CD14-positive monocyte (primary cell): ENCODE data around the gene B3GALT4. TPM values are rescaled to one million over a fixed set of nuclear protein-coding genes. Genes with fewer than 3 reads are reported as not detected.

ENCODE experiments used
- DNase-seq, 3 donors: peaks; one replicate each; pipeline ENCODE4 v3.0.0-alpha.2; 2011 to 2022
- H2AFZ ChIP-seq: 2 replicates; pipeline ENCODE4 v1.6.0; 2012; ENCODE audit warnings: mild to moderate bottlenecking, low read depth, low read length, inconsistent platforms; ENCODE audit not compliant: insufficient read depth, poor library complexity, severe bottlenecking
- H3K27ac ChIP-seq, 2 donors: 1 replicate in 1 of 2; 2 replicates in 1 of 2; pipeline ENCODE4 v1.5.1; 2012 to 2013; ENCODE audit warnings: low read length in 2 of 2, control low read depth in 1 of 2, inconsistent platforms in 1 of 2, low read depth in 1 of 2, mild to moderate bottlenecking in 1 of 2
- H3K27me3 ChIP-seq, 2 donors: one replicate each; pipeline versions ENCODE4 v1.6.0 to v1.6.1; 2011 to 2013; ENCODE audit warnings: low read length in 2 of 2; ENCODE audit not compliant: control insufficient read depth in 2 of 2, insufficient read depth in 2 of 2
- H3K36me3 ChIP-seq, 2 donors: replicated peaks in 1 of 2; 1 replicate in 1 of 2; 2 replicates in 1 of 2; pipeline versions ENCODE4 v1.5.1 to v1.6.1; 2012 to 2013; ENCODE audit warnings: low read length in 2 of 2, control low read depth in 1 of 2, inconsistent platforms in 1 of 2, mild to moderate bottlenecking in 1 of 2; ENCODE audit not compliant: insufficient read depth in 2 of 2, control insufficient read depth in 1 of 2
- H3K4me1 ChIP-seq, 2 donors: 1 replicate in 1 of 2; 2 replicates in 1 of 2; pipeline versions ENCODE4 v1.5.1 to v1.6.1; 2012 to 2013; ENCODE audit warnings: low read length in 2 of 2, control low read depth in 1 of 2, inconsistent platforms in 1 of 2, mild to moderate bottlenecking in 1 of 2, moderate library complexity in 1 of 2; ENCODE audit not compliant: insufficient read depth in 2 of 2, control insufficient read depth in 1 of 2
- H3K4me2 ChIP-seq: replicated peaks from 2 replicates; pipeline ENCODE3; 2012; ENCODE audit warnings: low read length, moderate library complexity, mild to moderate bottlenecking; ENCODE audit not compliant: poor library complexity, severe bottlenecking; ENCODE audit errors: extremely low read depth
- H3K4me3 ChIP-seq, 3 experiments: fragments of 200-600 bp in 1 of 3; sonication (generic) in 1 of 3; replicated peaks in 1 of 3; 1 replicate in 2 of 3; 2 replicates in 1 of 3; pipeline ENCODE4 v1.5.1; 2011 to 2013; ENCODE audit warnings: low read length in 3 of 3, mild to moderate bottlenecking in 3 of 3, control low read depth in 2 of 3, low read depth in 2 of 3, inconsistent platforms in 1 of 3, moderate library complexity in 1 of 3
- H3K79me2 ChIP-seq: 2 replicates; pipeline ENCODE4 v1.6.0; 2012; ENCODE audit warnings: mild to moderate bottlenecking, control low read depth, inconsistent platforms, low read length, moderate library complexity; ENCODE audit not compliant: insufficient read depth
- H3K9ac ChIP-seq: 2 replicates; pipeline ENCODE4 v1.6.0; 2017; ENCODE audit warnings: low read length, mild to moderate bottlenecking; ENCODE audit not compliant: insufficient read depth, poor library complexity, severe bottlenecking
- H3K9me3 ChIP-seq, 2 donors: replicated peaks in 1 of 2; 1 replicate in 1 of 2; 2 replicates in 1 of 2; pipeline versions ENCODE4 v1.5.1 to v1.6.1; 2012 to 2013; ENCODE audit warnings: low read length in 2 of 2, control low read depth in 1 of 2; ENCODE audit not compliant: control insufficient read depth in 1 of 2, insufficient read depth in 1 of 2
- H4K20me1 ChIP-seq: 2 replicates; pipeline ENCODE4 v1.6.0; 2012; ENCODE audit warnings: mild to moderate bottlenecking, low read length, control low read depth, moderate library complexity; ENCODE audit not compliant: insufficient read depth
- H3K27ac Mint-ChIP-seq, 7 donors: one replicate each; pipeline ENCODE4 v1.8.0; 2020; ENCODE audit warnings: mild to moderate bottlenecking in 7 of 7, mixed read lengths in 7 of 7, moderate library complexity in 6 of 7, inconsistent platforms in 2 of 7
- H3K27me3 Mint-ChIP-seq, 3 donors: one replicate each; pipeline ENCODE4 v1.8.0; 2021 to 2022; ENCODE audit warnings: low read depth in 3 of 3, mild to moderate bottlenecking in 3 of 3, mixed read lengths in 3 of 3, moderate library complexity in 3 of 3, inconsistent platforms in 1 of 3
- H3K36me3 Mint-ChIP-seq, 2 donors: one replicate each; pipeline ENCODE4 v1.8.0; 2020; ENCODE audit warnings: mixed read lengths in 2 of 2, inconsistent platforms in 1 of 2, mild to moderate bottlenecking in 1 of 2
- H3K4me1 Mint-ChIP-seq: one replicate; pipeline ENCODE4 v1.8.0; 2020; ENCODE audit warnings: mild to moderate bottlenecking, mixed read lengths
- H3K4me3 Mint-ChIP-seq, 2 donors: one replicate each; pipeline ENCODE4 v1.8.0; 2020; ENCODE audit warnings: mild to moderate bottlenecking in 2 of 2, mixed read lengths in 2 of 2, moderate library complexity in 1 of 2
- H3K9me3 Mint-ChIP-seq, 7 donors: one replicate each; pipeline ENCODE4 v1.8.0; 2020 to 2022; ENCODE audit warnings: mixed read lengths in 7 of 7, mild to moderate bottlenecking in 6 of 7, moderate library complexity in 6 of 7, inconsistent platforms in 2 of 7
- CTCF ChIP-seq: fragments of 200-600 bp; IDR thresholded peaks from one replicate; pipeline ENCODE4 v1.8.0; 2022; ENCODE audit warnings: antibody characterized with exemption, mild to moderate bottlenecking
- WGBS: methylation state at CpG from one replicate; pipeline ENCODE4 v1.1.5; 2013; ENCODE audit warnings: missing lambda C conversion rate; ENCODE audit not compliant: insufficient coverage; 5-methylcytosine and 5-hydroxymethylcytosine counted together
- intact Hi-C, 2 donors: fragments of 100-400 bp; cut with micrococcal nuclease; formaldehyde crosslinking; loops; one replicate each; pipeline versions ENCODE4 v1.15.0 to v1.15.1; 2023
- polyA plus RNA-seq, 3 donors: library from polyadenylated mRNA; depleted of rRNA in 1 of 3; unstranded in 2 of 3; stranded (reverse) in 1 of 3; fragments of 300-500 nt in 2 of 3; fragments of >200 nt in 1 of 3; fragmentation: Illumina TruSeq in 2 of 3; gene quantifications; 1 replicate in 2 of 3; 2 replicates in 1 of 3; pipeline ENCODE4 v1.2.3, GENCODE V29; 2012 to 2021

B3GALT4 gene
- polyA plus RNA-seq, 3 donors, result 6.5 to 32.2 (median 28.5) TPM

GRCh38 chr6:33313709-33314514 lies 37.0 kb downstream of the B3GALT4 start, which contains the start of gene TAPBP:
TAPBP (minus strand) TSS chr6:33314078; CDS start chr6:33314041, 37 bp downstream.
- intact Hi-C loops, result loop anchor here in 1 of 2 donors (1.0 to 10.0 kb wide), 2 partner anchors 14 to 101 kb away; partner anchors contain the start of genes CUTA and PHF1
- Mint-ChIP-seq H3K36me3 (peaks cover 23 to 48% of the 10 kb centered on the region in 2 donors), H3K4me1 (peaks cover 57% of the 10 kb centered on the region), H3K27ac (peak within 1 kb of the TSS; percentile 95 to 100 (median 99)), H3K27me3 (peaks cover 0 to 1% (median 0%) of the 10 kb centered on the region in 3 donors), H3K9me3 (peaks cover 0 to 6% (median 1%) of the 10 kb centered on the region in 7 donors), H3K4me3 (peak within 1 kb of the TSS; percentile 98)
- Histone ChIP-seq H4K20me1 (peaks cover 59% of the 10 kb centered on the region), H3K9me3 (no peaks in the 10 kb centered on the region), H3K4me3 (peak within 1 kb of the TSS; percentile 75 to 98 (median 96)), H3K4me2 (peak within 1 kb of the TSS; percentile 90), H3K79me2 (peaks cover 85% of the 10 kb centered on the region), H3K4me1 (peaks cover 49 to 52% of the 10 kb centered on the region in 2 donors), H3K36me3 (peaks cover 8 to 33% of the 10 kb centered on the region in 2 donors), H2AFZ (peak within 1 kb of the TSS; percentile 57), H3K9ac (peak within 1 kb of the TSS; percentile 98), H3K27ac (peak within 1 kb of the TSS; percentile 98 to 100), H3K27me3 (no peaks in the 10 kb centered on the region)
- peak; percentile 74 to 91 (median 79) for DNase-seq
- no peak for TF ChIP-seq CTCF
- 0% methylated on average over 28 of the region's 47 CpGs for WGBS

- DNase-seq, result peak; percentile 82 to 92 (median 87)
- Histone ChIP-seq H3K27ac (peak overlapping the region; percentile 98 to 100), H3K9me3 (no peaks in the 10 kb centered on the region), H4K20me1 (peaks cover 59% of the 10 kb centered on the region), H3K36me3 (peaks cover 13 to 35% of the 10 kb centered on the region in 2 donors), H3K9ac (peak overlapping the region; percentile 98), H3K4me1 (peaks cover 53 to 58% of the 10 kb centered on the region in 2 donors), H2AFZ (peak overlapping the region; percentile 55), H3K4me2 (peak overlapping the region; percentile 90), H3K4me3 (peak overlapping the region; percentile 75 to 98 (median 96)), H3K79me2 (peaks cover 85% of the 10 kb centered on the region), H3K27me3 (no peaks in the 10 kb centered on the region)
- intact Hi-C loops, result loop anchor here in 1 of 2 donors (10.0 kb wide), 1 partner anchor 100 kb away; the partner anchor contains the start of genes CUTA and PHF1
- H3K4me1 Mint-ChIP-seq, result peaks cover 59% of the 10 kb centered on the region
- H3K27ac Mint-ChIP-seq, result peak overlapping the region; percentile 95 to 100 (median 99)
- H3K27me3 Mint-ChIP-seq, result peaks cover 0 to 1% (median 0%) of the 10 kb centered on the region in 3 donors
- H3K4me3 Mint-ChIP-seq, result peak overlapping the region; percentile 98
- TF ChIP-seq CTCF, result no peak
- no CpG with 5 or more reads among the region's 10 CpGs for WGBS
- H3K36me3 Mint-ChIP-seq, result peaks cover 27 to 50% of the 10 kb centered on the region in 2 donors
- H3K9me3 Mint-ChIP-seq, result peaks cover 0 to 6% (median 1%) of the 10 kb centered on the region in 7 donors
Observed at GRCh38 chr6:33314515-33314942, 37.6 kb downstream of the B3GALT4 start.
